HL-60 (cell line): ENCODE measurements around the gene AVEN.

ENCODE experiments used
- DNase-seq, 2 experiments: peaks; one replicate each; pipeline ENCODE4 v3.0.0-alpha.2; 2010 to 2020; ENCODE audit warnings: low read depth in 1 of 2, low spot score in 1 of 2
- H3K27ac ChIP-seq: fragments of 250-450 bp; sonication (Bioruptor Pico); replicated peaks from 2 replicates; pipeline ENCODE4 v1.5.1; 2020; ENCODE audit warnings: mild to moderate bottlenecking, moderate library complexity
- H3K27me3 ChIP-seq: fragments of 250-450 bp; sonication (Bioruptor Pico); 2 replicates; pipeline ENCODE4 v1.5.1; 2021; ENCODE audit warnings: mild to moderate bottlenecking, moderate library complexity; ENCODE audit not compliant: insufficient read depth, poor library complexity, severe bottlenecking
- H3K4me3 ChIP-seq: replicated peaks from 2 replicates; pipeline ENCODE4 v1.5.1; 2011; ENCODE audit warnings: mild to moderate bottlenecking, control low read depth, low read length; ENCODE audit not compliant: insufficient read depth
- GABPA ChIP-seq: IDR thresholded peaks from 2 replicates; pipeline ENCODE4 v1.6.1; 2012; ENCODE audit warnings: low read depth
- POLR2AphosphoS5 ChIP-seq: IDR thresholded peaks from 2 replicates; pipeline ENCODE4 v1.6.1; 2012; ENCODE audit warnings: low read depth
- SPI1 ChIP-seq: IDR thresholded peaks from 2 replicates; pipeline ENCODE4 v1.6.1; 2012; ENCODE audit warnings: low read depth, mild to moderate bottlenecking, borderline replicate concordance
- TF ChIP-seq, protein P1 (sequence below): IDR thresholded peaks from 2 replicates; pipeline ENCODE4 v1.6.1; 2012; ENCODE audit warnings: low read depth; ENCODE audit not compliant: insufficient replicate concordance
- TF ChIP-seq, protein P2 (sequence below): IDR thresholded peaks from one replicate; pipeline ENCODE4 v1.5.1; 2011; ENCODE audit warnings: low read length, control low read depth, inconsistent platforms; ENCODE audit not compliant: insufficient read depth

AVEN gene

DNA sequence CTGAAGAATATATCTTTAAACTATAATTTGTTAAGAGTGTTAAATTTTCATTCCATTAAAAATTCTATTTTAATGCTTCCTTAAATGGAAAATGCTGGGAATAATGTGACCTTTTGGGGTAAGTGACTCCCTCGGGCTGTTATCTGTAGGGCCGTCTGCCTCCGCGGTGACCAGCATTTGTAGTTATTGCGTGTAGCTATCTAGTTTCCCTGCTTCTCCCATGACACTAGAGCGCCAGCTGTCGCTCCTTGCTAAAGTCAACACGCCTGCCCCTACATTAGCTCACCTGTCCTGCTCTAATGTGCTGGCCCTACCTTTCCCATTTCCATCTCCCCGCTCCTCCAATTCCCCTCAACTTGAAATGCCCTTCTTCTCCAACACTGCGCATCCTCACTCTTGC lies 83.1 kb downstream of the AVEN start:
- no peak for DNase-seq
- H3K27ac ChIP-seq = no peak overlapping the region
- TF ChIP-seq GABPA (no peak), SPI1 (no peak), POLR2AphosphoS5 (no peak)
- TF ChIP-seq, protein P1, sequence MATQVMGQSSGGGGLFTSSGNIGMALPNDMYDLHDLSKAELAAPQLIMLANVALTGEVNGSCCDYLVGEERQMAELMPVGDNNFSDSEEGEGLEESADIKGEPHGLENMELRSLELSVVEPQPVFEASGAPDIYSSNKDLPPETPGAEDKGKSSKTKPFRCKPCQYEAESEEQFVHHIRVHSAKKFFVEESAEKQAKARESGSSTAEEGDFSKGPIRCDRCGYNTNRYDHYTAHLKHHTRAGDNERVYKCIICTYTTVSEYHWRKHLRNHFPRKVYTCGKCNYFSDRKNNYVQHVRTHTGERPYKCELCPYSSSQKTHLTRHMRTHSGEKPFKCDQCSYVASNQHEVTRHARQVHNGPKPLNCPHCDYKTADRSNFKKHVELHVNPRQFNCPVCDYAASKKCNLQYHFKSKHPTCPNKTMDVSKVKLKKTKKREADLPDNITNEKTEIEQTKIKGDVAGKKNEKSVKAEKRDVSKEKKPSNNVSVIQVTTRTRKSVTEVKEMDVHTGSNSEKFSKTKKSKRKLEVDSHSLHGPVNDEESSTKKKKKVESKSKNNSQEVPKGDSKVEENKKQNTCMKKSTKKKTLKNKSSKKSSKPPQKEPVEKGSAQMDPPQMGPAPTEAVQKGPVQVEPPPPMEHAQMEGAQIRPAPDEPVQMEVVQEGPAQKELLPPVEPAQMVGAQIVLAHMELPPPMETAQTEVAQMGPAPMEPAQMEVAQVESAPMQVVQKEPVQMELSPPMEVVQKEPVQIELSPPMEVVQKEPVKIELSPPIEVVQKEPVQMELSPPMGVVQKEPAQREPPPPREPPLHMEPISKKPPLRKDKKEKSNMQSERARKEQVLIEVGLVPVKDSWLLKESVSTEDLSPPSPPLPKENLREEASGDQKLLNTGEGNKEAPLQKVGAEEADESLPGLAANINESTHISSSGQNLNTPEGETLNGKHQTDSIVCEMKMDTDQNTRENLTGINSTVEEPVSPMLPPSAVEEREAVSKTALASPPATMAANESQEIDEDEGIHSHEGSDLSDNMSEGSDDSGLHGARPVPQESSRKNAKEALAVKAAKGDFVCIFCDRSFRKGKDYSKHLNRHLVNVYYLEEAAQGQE = no peak
- TF ChIP-seq, protein P2, sequence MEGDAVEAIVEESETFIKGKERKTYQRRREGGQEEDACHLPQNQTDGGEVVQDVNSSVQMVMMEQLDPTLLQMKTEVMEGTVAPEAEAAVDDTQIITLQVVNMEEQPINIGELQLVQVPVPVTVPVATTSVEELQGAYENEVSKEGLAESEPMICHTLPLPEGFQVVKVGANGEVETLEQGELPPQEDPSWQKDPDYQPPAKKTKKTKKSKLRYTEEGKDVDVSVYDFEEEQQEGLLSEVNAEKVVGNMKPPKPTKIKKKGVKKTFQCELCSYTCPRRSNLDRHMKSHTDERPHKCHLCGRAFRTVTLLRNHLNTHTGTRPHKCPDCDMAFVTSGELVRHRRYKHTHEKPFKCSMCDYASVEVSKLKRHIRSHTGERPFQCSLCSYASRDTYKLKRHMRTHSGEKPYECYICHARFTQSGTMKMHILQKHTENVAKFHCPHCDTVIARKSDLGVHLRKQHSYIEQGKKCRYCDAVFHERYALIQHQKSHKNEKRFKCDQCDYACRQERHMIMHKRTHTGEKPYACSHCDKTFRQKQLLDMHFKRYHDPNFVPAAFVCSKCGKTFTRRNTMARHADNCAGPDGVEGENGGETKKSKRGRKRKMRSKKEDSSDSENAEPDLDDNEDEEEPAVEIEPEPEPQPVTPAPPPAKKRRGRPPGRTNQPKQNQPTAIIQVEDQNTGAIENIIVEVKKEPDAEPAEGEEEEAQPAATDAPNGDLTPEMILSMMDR = no peak
- no peaks in the 10 kb centered on the region for H3K27me3 ChIP-seq
- no peak overlapping the region for H3K4me3 ChIP-seq

DNA sequence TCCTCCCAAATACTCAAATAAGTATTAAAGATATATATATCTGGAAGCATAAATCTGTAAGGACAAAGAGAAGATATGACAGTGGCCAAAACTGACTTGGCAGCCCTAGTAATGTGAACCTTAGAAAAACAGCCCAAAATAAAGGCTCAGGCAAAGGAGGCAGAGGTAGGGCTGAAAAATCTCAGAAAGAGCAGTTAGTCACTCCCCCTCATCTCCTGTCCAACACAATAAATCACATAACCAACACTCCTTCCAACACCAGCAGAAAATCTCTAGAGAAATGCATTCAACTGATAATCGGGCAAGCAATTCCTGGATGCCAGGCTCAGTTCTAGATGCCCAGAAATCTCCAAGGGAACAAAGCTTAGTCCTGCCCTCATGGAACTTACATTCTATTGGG lies 92.9 kb downstream of the AVEN start:
- Histone ChIP-seq H3K4me3 (no peak overlapping the region), H3K27ac (no peak overlapping the region), H3K27me3 (no peaks in the 10 kb centered on the region)
- DNase-seq = no peak
- no peak for TF ChIP-seq GABPA
- TF ChIP-seq SPI1 = no peak
- TF ChIP-seq, protein P2 = no peak
- TF ChIP-seq POLR2AphosphoS5 = no peak
- TF ChIP-seq, protein P1 = no peak

DNA sequence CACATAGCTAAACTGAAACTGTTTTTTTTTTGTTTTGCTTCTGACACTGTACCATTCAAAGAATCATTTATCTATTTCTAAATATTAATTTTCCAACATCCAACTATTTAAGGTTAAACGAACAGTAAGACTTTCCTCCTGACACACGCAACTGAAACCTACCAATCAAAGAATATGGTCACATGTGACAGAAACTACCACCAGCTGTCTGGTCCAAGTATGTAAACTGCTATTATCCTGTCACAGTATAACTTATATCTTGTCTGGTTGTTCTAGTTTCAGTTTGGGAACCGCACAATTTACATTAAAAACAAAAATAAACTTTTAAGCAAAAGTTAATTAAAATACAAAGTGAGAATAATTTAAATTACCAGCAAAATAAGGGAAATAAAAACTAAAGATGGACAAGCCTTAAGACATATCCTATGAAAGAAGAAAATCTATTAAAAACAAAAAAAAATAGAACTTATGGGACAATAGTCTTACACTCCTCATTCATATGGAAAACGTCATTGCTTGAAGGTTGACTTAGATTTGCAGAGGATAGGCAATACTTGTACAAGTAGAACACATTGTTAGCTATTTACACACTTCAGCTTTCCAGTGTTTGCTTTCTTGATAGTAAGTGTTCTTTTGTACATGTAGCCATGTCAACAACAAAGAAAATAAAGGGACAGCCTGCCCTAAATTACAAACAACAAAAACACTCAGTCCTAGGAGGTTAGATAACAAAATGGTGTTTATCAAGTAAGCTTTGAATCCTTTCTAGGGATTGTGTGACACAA lies 97.5 kb downstream of the AVEN start:
- TF ChIP-seq SPI1 (no peak), POLR2AphosphoS5 (no peak), GABPA (no peak)
- TF ChIP-seq, protein P2 = no peak
- TF ChIP-seq, protein P1 = no peak
- no peak for DNase-seq
- no peak overlapping the region for H3K27ac ChIP-seq

More for the DNA sequence above, 97.5 kb downstream of the AVEN start:
- no peaks in the 10 kb centered on the region for H3K27me3 ChIP-seq
- no peak overlapping the region for H3K4me3 ChIP-seq
